Stimulated activated CD4-positive, alpha-beta T cell treated with anti-CD3 and anti-CD28 coated beads, Interleukin-1b, Interleukin-23, amount 100 ng/mL, for 1 hour (primary cell): ENCODE data around the gene ACTG2.

Experiments
- DNase-seq, 2 donors: peaks; one replicate each; pipeline ENCODE4 v3.0.0-alpha.2; 2020; ENCODE audit warnings: low read depth in 2 of 2

ACTG2 gene

GRCh38 chr2:73968357-73968937 lies 75.6 kb downstream of the ACTG2 start:
- DNase-seq: no peak

GRCh38 chr2:73969356-73969755 lies 76.5 kb downstream of the ACTG2 start:
- no peak for DNase-seq
